OCI-LY3 (cell line): Measurements from ENCODE around the gene POLE3.

Experiments used
- H2AFZ ChIP-seq: fragments of 200-600, 300-600 bp; shearing (Covaris generic); 2 replicates; pipeline ENCODE4 v1.6.0; 2014; ENCODE audit warnings: antibody characterized with exemption, low read depth, low read length
- H3K27ac ChIP-seq: fragments of 200-600, 300-600 bp; sonication (generic); 2 replicates; pipeline ENCODE4 v1.5.1; 2014; ENCODE audit warnings: mild to moderate bottlenecking, low read length, moderate library complexity, mixed read lengths
- H3K27me3 ChIP-seq: fragments of 200-600, 300-600 bp; sonication (generic); 2 replicates; pipeline ENCODE4 v1.6.1; 2014; ENCODE audit warnings: low read depth, low read length, mixed read lengths
- H3K36me3 ChIP-seq: fragments of 200-600, 300-600 bp; sonication (generic); replicated peaks from 2 replicates; pipeline ENCODE3; 2014; ENCODE audit warnings: low read depth, low read length, mixed read lengths
- H3K4me1 ChIP-seq: fragments of 300-600, 200-600 bp; sonication (generic); 2 replicates; pipeline ENCODE4 v1.6.1; 2014; ENCODE audit warnings: low read length, mixed read lengths
- H3K4me2 ChIP-seq: fragments of 200-600, 300-600 bp; sonication (generic); 2 replicates; pipeline ENCODE4 v1.6.1; 2014; ENCODE audit warnings: low read length, mixed read lengths
- H3K4me3 ChIP-seq: fragments of 300-600, 200-600 bp; sonication (generic); 2 replicates; pipeline ENCODE4 v1.5.1; 2014; ENCODE audit warnings: antibody characterized with exemption, mild to moderate bottlenecking, low read length, moderate library complexity
- H3K79me2 ChIP-seq: fragments of 300-600, 200-600 bp; shearing (Covaris generic); 2 replicates; pipeline ENCODE4 v1.6.1; 2014; ENCODE audit warnings: mild to moderate bottlenecking, low read length, mixed read lengths
- H3K9ac ChIP-seq: fragments of 300-600, 200-600 bp; shearing (Covaris generic); 2 replicates; pipeline ENCODE4 v1.6.0; 2014; ENCODE audit warnings: mild to moderate bottlenecking, low read length, moderate library complexity
- H3K9me3 ChIP-seq: fragments of 200-600, 300-600 bp; shearing (Covaris generic); 2 replicates; pipeline ENCODE4 v1.6.1; 2014; ENCODE audit warnings: low read length, mixed read lengths; ENCODE audit not compliant: insufficient read depth
- H4K20me1 ChIP-seq: fragments of 200-600, 300-600 bp; sonication (generic); 2 replicates; pipeline ENCODE4 v1.6.1; 2016; ENCODE audit warnings: low read length, mixed read lengths; ENCODE audit not compliant: insufficient read depth
- EZH2phosphoT487 ChIP-seq: fragments of 200-600 bp; shearing (Covaris generic); IDR thresholded peaks from 2 replicates; pipeline ENCODE4 v1.6.1; 2018; ENCODE audit warnings: antibody characterized with exemption, mixed run types, low read depth
- TF ChIP-seq, protein P1 (sequence below): fragments of 200-600, 300-600 bp; sonication (generic); IDR thresholded peaks from 2 replicates; pipeline ENCODE4 v1.5.1; 2014; ENCODE audit warnings: antibody characterized with exemption, low read length, low read depth

The POLE3 gene

GRCh38 chr9:113390192-113390960 is 20.1 kb downstream of the POLE3 start:
- H3K4me2 ChIP-seq = no peak overlapping the region
- H3K27ac ChIP-seq = no peak overlapping the region
- peaks cover 23% of the 10 kb centered on the region for H3K36me3 ChIP-seq
- H3K9ac ChIP-seq = no peak overlapping the region
- no peaks in the 10 kb centered on the region for H3K27me3 ChIP-seq
- no peaks in the 10 kb centered on the region for H3K4me1 ChIP-seq
- H2AFZ ChIP-seq = no peak overlapping the region
- no peaks in the 10 kb centered on the region for H3K79me2 ChIP-seq
- H4K20me1 ChIP-seq = no peaks in the 10 kb centered on the region
- H3K4me3 ChIP-seq = no peak overlapping the region
- no peaks in the 10 kb centered on the region for H3K9me3 ChIP-seq
- no peak for TF ChIP-seq EZH2phosphoT487
- TF ChIP-seq, protein P1, sequence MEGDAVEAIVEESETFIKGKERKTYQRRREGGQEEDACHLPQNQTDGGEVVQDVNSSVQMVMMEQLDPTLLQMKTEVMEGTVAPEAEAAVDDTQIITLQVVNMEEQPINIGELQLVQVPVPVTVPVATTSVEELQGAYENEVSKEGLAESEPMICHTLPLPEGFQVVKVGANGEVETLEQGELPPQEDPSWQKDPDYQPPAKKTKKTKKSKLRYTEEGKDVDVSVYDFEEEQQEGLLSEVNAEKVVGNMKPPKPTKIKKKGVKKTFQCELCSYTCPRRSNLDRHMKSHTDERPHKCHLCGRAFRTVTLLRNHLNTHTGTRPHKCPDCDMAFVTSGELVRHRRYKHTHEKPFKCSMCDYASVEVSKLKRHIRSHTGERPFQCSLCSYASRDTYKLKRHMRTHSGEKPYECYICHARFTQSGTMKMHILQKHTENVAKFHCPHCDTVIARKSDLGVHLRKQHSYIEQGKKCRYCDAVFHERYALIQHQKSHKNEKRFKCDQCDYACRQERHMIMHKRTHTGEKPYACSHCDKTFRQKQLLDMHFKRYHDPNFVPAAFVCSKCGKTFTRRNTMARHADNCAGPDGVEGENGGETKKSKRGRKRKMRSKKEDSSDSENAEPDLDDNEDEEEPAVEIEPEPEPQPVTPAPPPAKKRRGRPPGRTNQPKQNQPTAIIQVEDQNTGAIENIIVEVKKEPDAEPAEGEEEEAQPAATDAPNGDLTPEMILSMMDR = no peak

DNA sequence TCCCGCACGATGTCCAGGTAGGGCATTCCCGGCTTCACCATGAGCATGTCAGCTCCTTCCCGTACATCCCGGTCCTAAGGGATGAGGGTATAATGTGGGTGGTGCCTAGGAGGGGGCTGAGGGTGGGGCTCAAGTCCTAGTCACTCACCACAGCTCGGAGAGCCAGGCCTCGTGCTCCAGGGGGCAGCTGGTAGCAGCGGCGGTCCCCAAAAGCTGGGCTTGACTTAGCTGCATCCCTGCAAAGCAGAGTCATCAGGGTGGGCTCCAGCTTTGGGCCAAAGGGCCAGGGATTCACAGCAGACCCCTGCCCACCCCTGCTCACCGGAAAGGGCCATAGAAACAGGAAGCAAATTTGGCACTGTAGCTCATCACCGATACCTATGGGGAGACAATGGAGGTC is 21.0 kb downstream of the POLE3 start:
- no peak for TF ChIP-seq EZH2phosphoT487
- TF ChIP-seq, protein P1 = no peak
- H3K27me3 ChIP-seq = no peaks in the 10 kb centered on the region
- H3K9me3 ChIP-seq = no peaks in the 10 kb centered on the region
- no peak overlapping the region for H3K4me3 ChIP-seq
- H3K4me1 ChIP-seq = no peaks in the 10 kb centered on the region
- H3K4me2 ChIP-seq = no peak overlapping the region
- no peak overlapping the region for H3K27ac ChIP-seq
- H3K36me3 ChIP-seq = peaks cover 23% of the 10 kb centered on the region
- H3K79me2 ChIP-seq = no peaks in the 10 kb centered on the region
- no peak overlapping the region for H2AFZ ChIP-seq
- H3K9ac ChIP-seq = no peak overlapping the region
- H4K20me1 ChIP-seq = no peaks in the 10 kb centered on the region

GRCh38 chr9:113388833-113389232 is 21.6 kb downstream of the POLE3 start:
- Histone ChIP-seq H2AFZ (no peak overlapping the region), H3K9me3 (no peaks in the 10 kb centered on the region), H3K4me2 (no peak overlapping the region), H3K79me2 (no peaks in the 10 kb centered on the region), H3K27me3 (no peaks in the 10 kb centered on the region), H3K4me1 (no peaks in the 10 kb centered on the region), H3K27ac (no peak overlapping the region), H4K20me1 (no peaks in the 10 kb centered on the region), H3K4me3 (no peak overlapping the region), H3K36me3 (peaks cover 23% of the 10 kb centered on the region), H3K9ac (no peak overlapping the region)
- TF ChIP-seq, protein P1 = no peak
- TF ChIP-seq EZH2phosphoT487 = no peak

DNA sequence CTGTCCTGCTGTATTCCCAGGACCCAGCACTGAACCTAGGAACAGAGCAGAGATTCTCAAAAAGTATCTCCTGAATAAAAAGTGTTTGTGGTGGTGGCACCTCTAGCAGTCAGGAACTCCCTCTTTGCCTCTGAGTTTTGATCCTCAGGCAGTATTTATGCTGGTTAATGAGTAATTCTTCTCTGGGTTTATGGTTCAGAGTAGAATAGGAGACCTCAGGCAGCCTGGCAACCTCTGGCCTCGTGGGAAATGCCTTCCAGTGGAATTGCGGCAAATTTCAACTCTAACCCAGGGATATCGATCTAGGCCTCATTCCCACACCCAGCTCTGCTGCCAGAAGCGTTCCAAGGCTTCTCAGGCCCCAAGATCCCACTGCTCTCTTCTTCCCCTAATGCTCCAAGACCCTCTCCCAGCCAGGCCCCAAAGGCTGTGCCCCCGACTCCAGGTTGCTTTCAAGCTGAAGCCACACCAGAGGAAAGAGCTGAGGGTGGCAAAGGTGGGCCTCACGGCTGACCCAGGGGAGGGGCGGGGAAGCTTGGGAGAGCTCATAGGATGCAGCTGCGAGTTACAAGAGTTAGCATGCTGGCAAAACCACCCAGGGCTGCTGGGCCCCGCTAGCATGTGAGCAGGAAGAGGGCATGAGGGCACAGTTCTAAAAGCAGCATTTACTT is 22.8 kb downstream of the POLE3 start:
- no peak overlapping the region for H3K27ac ChIP-seq
- H3K79me2 ChIP-seq = no peaks in the 10 kb centered on the region
- no peak overlapping the region for H3K4me3 ChIP-seq
- no peak overlapping the region for H3K9ac ChIP-seq
- no peak for TF ChIP-seq EZH2phosphoT487
- TF ChIP-seq, protein P1 = no peak
- H3K4me1 ChIP-seq = no peaks in the 10 kb centered on the region
- peaks cover 23% of the 10 kb centered on the region for H3K36me3 ChIP-seq
- H3K9me3 ChIP-seq = no peaks in the 10 kb centered on the region
- no peak overlapping the region for H2AFZ ChIP-seq
- no peaks in the 10 kb centered on the region for H4K20me1 ChIP-seq
- no peak overlapping the region for H3K4me2 ChIP-seq
- no peaks in the 10 kb centered on the region for H3K27me3 ChIP-seq
